Stimulated activated CD4-positive, alpha-beta T cell treated with anti-CD3 and anti-CD28 coated beads, Interleukin-1b, Interleukin-23, amount 100 ng/mL, for 48 hours (primary cell): Measurements from ENCODE around the gene SLC22A31.
"Not testable (repeated sequence)": the region's sequence is repeated elsewhere in the genome, so short reads cannot be mapped to it uniquely, and the experiment has no call there.

Experiments
- DNase-seq: peaks from one replicate; pipeline ENCODE4 v3.0.0-alpha.2; 2020

The SLC22A31 gene

DNA sequence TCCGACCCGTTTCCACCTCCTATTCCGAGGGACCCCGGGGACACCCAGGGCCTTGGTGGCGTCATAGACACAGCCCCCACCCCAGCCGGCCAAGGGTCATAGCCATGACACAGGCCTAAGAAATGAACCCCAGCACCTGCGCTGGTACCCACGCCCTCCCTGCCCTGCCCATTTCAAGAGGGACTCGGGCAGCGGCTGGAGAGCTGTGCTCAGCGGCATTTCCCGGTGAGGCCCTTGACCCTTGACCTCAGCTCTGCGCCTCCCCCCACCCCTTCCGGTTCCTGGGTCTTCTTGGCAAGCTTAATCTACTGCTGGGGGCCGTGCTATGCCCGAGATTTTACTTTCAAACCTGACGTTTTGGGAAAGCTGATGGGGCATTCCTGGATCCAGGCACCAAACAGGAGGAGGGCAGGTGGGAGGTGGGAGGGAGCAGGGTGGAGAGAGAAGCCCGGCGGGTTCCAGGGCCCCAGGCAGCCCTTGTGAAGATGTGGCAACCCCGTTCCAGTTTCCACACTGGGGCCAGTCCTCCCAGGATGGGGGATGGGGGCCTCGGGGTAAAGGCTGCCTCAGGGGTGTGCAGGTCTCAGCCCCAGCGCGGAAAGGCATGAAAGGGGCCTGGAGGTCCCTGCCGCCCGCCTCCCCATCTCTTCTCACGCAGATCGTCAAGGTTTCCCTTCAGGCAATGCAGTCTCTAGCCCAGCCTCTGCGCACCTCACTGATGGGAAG lies at the start of gene SLC22A31:
Gene SLC22A31, minus strand, starts transcription at position 414 of the 726 bp plus-strand sequence. Its CDS starts 36 bp downstream, at position 378.
- DNase-seq = no peak

DNA sequence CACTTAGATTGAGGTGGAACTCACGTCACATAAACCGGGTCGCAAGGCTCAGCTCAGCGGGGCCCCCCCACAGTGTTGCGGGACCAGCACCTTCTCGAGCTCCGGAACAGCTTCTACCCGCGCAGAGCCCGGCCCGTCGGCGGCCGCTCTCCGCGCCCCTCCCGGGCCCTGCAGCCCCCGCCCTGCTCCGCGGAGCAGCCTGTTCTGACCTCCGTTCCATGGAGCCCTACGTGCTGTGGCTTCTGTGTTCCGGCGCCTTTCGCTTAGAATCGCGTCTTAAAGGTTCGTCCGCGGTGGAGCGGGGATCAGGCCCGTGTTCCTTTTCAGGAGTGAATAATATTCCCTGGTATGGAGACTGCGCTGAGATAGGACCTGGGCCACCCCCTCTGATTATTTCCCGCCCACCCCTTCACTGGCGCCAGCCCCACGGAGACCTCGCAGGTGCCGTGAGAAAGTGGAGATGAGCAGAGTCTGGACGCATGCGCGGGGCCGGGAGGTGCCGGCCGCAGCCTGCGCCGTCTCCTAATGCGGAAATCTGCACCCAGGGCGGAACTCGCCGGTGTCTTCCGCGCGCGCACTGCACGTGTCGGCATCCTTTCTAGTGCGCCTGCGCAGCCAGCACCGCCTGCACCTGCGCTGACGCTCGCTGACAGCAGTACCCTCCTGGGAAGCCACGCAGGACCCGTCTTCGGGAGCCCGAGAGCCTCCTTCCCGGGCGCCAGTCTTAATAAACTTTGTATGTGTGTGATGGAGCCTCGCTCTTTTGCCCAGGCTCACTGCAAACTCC lies 48.1 kb upstream of the SLC22A31 start:
- DNase-seq = no peak

DNA sequence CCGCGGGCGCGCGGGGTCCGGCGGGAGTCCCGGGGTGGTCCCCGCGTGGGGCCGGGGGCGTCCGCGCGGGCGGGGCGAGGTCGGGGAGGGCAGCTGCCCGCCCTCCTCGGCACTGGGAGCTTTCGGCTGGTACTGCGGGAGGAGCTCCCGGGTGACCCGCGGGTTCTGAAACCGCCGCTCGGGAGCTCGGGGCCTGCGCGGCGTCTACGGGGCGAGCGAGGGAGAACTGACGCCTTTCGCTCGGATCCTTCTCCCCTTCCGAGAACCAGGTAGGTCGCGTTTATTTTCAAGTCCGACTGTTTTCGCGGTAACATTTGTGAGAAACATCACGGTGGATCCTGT lies 47.4 kb upstream of the SLC22A31 start:
- DNase-seq = not testable (repeated sequence)

DNA sequence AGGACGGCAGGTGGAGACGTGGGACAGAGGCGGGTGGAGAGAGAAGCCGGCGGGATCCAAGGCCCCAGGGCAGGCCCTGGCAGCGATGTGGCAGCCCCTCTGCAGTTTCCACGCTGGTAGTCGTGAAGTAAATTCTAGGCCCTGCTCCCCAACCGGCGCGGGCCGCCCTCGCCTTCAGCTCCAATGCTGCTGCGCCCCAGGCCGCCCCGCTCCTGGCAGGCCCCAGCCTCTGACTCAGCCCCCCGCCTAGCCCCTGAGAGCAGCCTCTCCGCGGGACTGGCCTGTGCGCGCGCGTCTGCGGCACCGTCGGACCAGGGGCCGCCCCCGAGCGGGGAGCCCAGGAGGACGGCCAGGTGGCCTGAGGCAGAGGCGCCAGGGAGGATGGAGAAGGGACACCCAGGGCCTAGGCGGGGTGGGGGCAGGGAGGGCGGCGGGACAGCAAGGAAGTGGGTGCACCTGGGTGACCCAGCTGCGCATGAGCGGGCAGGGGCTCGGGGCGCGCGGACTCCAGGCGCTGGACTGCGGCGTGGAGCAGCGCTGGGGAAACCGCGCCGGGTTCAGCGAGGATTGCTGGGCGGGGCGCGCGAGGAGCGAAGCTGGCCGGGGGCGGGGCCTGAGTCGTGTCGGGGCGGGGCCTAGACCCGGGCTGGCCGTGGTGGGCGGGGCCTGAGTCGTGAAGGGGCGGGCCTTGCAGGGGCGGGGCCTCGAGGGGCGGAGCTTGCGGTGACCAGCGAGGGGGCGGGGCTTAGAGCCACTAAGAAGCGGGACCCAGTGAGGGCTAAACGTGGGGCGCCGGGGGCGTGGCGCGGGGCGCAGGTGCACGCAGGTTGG lies 46.8 kb upstream of the SLC22A31 start:
- peak; percentile 94 for DNase-seq

DNA sequence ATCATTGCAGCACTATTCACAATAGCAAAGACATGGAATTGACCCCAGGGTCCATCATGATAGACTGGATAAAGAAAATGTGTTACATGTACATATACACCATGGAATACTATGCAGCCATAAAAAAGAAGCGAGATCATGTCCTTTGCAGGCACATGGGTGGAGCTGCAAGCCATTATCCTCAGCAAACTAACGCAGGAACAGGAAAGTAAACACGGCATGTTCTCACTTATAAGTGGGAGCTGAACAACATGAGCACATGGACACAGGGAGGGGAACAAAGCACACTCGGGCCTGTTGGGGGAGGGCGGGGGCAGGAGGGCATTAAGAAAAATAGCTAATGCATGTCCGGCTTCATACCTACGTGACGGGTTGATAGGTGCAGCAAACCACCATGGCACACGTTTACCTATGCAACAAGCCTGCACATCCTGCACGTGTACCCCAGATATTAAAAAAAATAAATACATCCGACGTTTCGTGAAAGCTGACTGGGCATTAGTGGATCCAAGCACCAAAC lies 46.1 kb upstream of the SLC22A31 start:
- no peak for DNase-seq

DNA sequence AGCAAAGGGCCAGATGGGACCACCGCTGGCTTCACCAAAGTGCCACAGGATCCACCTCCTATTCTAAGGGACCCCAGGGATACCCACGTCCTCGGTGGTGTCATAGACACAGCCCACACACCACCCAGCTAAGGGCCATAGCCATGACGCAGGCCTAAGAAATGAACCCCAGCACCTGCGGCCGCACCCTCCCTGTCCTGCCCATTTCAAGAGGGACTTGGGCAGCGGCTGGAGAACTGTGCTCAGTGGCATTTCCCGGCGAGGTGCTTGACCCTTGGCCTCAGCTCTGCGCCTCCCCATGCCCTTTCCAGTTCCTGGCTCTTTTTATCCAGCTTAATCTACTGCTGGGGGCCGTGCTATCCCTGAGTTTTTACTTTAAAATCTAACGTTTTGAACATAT lies 44.4 kb upstream of the SLC22A31 start:
- DNase-seq = no peak

DNA sequence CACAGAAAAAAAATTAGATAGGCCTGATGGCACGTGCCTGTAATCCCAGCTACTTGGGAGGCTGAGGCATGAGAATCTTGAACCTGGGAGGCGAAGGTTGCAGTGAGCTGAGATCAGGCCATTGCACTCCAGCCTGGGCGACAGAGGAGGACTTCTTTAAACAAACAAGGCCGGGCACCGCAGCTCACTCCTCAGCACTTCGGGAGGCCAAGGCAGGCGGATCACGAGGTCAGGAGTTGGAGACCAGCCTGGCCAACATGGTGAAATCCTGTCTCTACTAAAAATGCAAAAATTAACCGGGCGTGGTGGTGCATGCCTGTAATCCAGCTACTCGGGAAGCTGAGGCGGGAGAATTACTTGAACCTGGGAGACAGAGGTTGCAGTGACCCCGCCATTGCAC lies 43.9 kb upstream of the SLC22A31 start:
- DNase-seq = not testable (repeated sequence)

DNA sequence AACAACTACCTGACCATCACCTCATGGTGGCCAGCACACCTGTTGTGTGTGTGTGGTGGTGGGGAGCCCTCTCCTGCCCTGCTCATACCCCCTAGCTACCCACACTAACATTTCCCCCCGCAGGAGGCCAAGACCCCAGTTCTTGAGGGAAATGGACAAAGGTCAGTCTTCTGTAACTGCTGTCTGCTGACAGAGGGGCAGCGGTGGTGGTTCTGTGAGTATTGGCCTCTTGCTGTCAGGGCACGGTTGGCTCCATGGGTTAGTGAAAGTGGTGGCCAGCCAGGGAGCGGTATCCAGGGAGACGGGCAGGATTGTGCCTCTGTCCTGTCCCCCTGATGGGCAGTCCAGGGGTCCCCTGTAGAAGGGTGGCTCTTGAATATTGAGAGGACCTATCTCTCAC lies 43.3 kb upstream of the SLC22A31 start:
- DNase-seq = no peak

DNA sequence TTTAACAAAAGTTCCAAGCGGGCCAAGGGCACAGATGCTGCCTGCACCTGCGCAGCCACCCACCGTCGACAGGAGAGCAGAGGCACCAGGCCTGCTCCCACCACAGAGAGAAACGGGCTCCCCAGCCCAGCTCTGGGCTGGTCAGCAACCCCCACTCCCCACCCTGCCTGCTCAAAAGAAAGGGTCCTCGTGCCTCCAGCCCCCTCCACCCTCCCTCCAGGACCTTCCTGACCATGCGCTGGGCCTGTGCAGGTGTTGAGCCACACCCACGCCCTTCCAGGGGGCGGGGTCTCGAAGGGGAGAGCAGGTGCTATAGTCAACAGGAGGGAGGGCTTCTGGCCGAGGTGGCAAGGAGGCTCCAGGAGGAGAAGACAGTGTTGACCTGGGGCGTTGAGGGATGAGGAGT lies 42.5 kb upstream of the SLC22A31 start:
- DNase-seq = no peak

DNA sequence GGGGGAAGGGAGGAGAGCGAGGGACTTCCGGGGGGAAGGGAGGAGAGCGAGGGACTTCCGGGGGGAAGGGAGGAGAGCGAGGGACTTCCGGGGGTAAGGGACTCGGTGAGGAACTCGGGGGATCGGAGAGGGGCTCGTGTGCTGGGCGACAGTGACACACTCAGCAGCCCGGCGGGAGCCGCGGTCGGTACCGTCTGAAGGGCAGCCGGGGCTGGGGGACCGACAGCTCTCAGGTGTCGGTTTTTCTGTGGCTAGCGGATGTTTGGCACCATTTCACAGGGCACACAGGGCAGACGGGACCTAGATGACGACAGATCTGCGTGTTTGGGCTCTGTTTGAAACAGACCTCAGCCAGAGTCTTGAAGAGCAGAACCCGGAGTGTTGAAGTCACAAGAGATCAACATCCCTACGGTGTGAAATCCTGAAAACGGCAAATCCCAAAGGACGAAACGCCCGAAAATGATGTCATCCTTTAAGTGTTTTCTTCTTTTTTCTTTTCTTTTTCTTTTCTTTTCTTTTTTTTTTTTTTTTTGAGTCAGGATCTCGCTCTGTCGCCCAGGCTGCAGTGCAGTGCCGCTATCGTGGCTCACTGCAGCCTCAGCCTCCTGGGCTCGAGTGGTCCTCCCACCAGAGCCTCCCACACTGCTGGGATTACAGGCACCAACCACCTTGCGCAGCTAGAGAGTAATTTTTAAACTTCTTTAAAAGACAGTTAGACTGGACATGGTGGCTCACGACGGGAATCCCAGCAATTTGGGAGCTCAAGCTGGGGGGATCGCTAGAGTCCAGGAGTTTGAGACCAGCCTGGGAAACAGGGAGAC lies 41.1 kb upstream of the SLC22A31 start:
- peak; percentile 81 for DNase-seq

DNA sequence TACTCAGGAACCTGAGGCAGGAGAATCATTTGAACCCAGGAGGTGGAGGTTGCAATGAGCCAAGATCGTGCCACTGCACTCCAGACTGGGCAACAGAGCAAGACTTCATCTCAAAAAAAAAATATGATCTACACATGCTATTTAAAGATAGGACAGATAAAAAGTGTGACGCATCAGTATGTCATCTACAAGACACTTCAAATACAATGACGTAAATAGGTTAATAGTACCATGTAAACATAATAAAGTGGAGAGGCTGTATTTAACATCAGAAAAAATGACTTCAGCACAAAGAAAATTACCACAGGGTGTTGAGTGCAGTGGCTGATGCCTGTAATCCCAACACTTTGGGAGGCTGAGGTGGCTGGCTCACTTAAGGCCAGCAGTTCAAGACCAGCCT lies 37.4 kb upstream of the SLC22A31 start:
- DNase-seq = no peak

DNA sequence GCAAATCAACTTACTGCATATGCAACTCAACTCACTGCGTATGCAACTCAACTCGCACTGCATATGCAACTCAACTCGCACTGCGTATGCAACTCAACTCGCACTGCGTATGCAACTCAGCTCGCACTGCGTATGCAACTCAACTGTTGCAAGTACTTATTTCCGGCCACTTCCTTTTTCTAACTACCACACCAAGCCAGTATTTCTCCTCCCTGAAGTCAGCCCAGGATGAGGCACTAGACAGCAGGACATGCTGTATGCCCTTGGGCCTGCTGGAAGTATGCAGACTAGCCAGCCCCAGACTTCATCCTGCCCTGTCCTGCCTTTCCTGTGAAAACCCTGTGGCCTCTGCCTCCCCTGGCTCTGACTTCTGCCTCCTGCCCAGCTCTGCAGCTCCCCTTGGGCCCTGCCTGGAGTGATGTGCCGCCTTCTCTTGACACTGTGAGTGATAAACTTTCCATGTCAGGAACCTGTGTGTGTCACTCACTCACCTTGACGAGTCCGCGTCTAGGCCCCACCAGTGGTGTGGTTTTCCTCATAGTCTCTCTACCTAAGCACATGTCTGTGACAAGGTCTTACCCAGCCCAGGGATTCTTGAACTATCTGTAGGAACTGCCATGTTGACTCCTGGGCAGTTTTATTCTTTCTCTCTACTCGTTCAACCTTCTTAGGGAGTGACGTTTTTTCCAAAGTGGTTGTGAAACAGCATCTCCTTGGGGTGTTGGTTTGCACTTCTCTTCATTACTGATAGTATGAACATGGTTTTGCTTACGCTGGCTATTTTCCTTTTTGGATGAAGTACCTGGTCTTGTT lies 33.5 kb upstream of the SLC22A31 start:
- DNase-seq = no peak

DNA sequence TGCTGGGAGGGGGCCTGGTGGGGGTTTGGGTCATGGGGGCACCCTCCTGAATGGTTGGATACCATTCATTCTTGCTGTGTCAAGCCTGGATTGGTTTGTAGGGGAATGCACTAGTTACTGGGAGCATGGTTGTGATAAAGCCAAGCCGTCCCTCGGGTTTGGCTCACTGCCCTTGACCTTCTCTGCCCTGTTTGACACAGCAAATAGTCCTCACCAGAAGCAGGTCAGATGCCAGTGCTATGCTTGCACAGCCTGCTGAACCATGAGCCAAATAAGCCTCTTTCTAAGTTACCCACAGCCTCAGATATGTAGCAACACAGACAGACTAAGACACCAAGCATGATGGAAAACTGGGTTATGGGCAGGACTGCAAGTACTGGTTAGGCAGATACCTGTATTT lies 31.8 kb upstream of the SLC22A31 start:
- DNase-seq = no peak

DNA sequence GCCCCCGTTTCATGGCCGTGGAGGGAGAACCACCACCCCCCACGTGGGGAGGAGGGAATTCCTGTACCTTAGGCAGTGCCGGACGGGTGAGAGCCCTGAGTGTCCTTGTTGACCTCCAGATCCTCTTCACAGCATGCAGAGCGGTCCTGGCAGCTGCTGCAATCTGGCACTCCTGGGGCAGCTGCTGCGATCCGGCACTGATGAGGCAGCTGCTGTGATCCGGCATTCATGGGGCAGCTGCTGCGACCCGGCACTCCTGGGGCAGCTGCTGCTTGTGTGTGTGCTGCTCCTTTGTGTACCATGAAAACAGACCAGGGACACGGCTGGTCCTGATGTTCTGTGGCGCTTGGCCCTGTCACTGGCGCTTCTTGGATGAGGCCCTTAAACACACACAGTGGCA lies 29.9 kb upstream of the SLC22A31 start:
- no peak for DNase-seq

DNA sequence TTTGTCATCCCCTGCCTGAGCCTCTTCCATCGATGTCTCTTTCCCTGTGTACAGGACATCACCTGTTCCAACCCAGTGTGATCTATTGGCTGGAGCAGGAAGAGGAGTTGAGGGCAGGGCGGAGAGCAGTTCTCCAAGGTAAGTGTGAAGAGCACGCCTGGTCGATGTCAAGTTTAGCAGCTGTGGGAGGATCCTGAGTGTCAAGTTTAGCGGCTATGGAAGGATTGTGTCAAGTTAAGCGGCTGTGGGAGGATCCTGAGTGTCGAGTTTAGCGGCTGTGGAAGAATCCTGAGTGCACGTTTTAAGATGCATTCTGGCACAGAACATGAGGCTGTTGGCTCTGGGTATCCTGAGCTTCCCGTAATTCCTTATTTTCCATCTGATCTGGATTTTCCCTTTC lies 24.3 kb upstream of the SLC22A31 start:
- DNase-seq = no peak

DNA sequence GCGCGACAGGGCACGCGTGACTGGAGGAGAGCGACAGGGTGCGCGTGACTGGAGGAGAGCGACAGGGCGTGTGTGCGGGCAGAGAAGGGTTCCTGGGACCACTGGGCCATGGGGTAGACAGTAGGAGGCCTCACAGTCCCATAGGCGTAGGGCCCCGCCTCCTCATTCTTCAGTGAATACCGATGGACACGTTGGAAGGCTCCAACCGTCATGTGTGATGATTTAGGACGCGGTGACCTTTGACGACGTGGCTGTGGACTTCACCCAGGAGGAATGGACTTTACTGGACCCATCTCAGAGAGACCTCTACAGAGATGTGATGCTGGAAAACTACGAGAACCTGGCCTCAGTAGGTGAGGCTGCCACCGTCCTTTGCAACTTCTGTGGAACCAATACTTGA lies 22.6 kb upstream of the SLC22A31 start:
- no peak for DNase-seq

DNA sequence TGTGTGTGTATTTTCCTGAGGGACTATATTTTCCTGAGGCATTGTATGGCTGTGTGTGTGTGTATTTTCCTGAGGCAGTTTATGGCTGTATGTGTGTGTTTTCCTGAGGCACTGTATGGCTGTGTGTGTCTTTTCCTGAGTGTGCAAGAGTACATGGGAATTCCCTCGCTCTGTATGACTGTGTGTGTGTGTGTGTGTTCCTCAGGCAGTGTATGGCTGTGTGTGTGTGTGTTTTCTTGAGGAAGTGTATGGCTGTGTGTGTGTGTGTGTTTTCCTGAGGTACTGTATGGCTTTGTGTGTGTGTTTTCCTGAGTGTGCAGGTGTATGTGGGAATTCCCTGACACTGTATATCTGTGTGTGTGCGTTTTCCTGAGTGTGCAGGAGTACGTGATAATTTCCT lies 21.3 kb upstream of the SLC22A31 start:
- no peak for DNase-seq

DNA sequence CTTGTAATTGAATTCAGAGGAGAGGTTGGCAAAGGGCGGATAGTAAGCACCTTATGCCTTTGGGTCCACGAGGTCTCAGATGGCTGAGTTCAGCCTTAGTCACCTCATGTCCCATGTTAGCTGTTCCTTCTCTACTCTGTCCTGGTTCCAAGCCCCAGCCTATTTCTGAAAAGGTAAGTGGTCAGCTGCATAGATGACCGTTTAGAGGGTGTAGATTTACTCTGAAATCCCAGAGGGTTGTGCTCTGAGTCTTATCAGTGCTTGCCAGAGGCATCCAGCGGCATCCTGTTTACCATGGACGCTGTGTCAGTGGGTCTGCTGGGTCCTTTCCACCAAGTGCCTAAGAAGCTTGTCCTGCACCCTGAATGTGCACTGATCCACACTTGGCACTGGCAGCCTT lies 19.0 kb upstream of the SLC22A31 start:
- DNase-seq = no peak

DNA sequence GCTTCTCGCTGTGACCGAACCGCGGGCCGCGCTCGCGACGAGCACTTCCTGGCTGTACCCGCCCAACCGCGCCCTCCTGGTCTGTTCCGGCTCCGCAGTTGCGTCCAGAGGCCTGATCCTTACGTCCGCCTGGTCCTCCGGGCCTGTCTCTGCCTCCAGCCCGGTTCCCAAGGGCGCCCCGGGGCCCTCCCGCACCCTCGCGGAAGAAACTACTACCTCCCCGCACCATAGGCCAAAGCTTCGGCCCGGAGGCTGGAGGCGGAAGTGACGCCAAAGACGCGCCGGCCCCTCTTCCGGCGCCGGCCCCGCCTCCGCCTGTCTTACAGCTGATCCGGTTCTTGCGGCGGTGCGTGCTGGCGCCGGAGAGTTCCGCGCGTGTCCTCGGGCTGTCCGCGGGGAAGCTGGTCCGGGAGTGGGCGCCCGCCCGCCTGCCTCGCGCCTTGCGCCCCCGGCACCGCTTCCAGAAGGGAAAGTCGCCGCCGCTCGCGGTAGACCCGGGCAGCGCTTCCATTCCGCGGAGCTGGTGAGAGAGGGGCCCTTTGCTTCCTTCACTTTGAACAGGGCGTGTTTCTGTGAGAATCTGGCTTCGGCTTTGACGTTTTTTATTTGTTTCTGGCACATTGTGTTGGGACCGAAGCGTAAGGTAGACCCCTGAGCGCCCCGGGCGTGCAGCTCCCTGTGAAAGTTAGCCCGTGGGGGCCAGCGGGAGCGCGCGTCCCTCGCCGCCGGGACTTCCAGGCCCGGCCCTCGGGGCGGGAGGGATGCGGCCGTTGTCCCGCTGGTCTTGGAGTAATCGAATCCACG lies 17.3 kb upstream of the SLC22A31 start, which contains the start of gene ZNF778:
Gene ZNF778, plus strand, starts transcription at position 316 of the 804 bp plus-strand sequence. CDS start 3,425 bp downstream, outside the sequence.
- DNase-seq = peak; percentile 75

DNA sequence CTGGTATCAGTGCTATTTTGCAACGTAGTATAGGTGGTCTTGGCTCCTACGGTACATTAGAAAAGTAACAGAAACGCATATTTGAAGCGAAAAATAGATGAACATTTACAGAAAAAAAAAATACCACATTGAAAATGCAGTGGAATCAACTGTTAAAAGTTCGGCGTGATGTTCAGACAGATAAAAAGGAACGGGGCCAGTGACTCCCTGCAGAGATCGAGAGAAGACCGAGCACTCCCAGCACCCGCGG lies 16.7 kb upstream of the SLC22A31 start:
- DNase-seq = no peak
